Thyroid gland (tissue), 4 donors: ENCODE measurements around the gene BAHCC1. TPM values are rescaled to one million over a fixed set of nuclear protein-coding genes. Genes with fewer than 3 reads are reported as not detected.
A peak's percentile ranks its signal among the peaks of the same experiment; 100 is the strongest.

ENCODE experiments used
- DNase-seq, 2 donors: peaks; one replicate each; pipeline ENCODE4 v3.0.0-alpha.2; 2019
- H3K27ac ChIP-seq, 3 donors: fragments of 200-600 bp; sonication (generic); 1 replicate in 2 of 3; 2 replicates in 1 of 3; pipeline ENCODE4 v1.5.1; 2016 to 2019; ENCODE audit warnings: mild to moderate bottlenecking in 1 of 3, moderate library complexity in 1 of 3
- H3K27me3 ChIP-seq: fragments of 200-600 bp; sonication (generic); one replicate; pipeline ENCODE4 v1.5.1; 2019
- H3K36me3 ChIP-seq, 2 donors: fragments of 200-600 bp; sonication (generic); one replicate each; pipeline ENCODE4 v1.5.1; 2016 to 2019
- H3K4me1 ChIP-seq, 2 donors: fragments of 200-600 bp; sonication (generic); one replicate each; pipeline ENCODE4 v1.5.1; 2017 to 2019
- H3K4me3 ChIP-seq, 3 donors: fragments of 200-600 bp; sonication (generic); replicated peaks in 1 of 3; 1 replicate in 2 of 3; 2 replicates in 1 of 3; pipeline ENCODE4 v1.5.1; 2016; ENCODE audit warnings: mild to moderate bottlenecking in 1 of 3
- H3K9me3 ChIP-seq: fragments of 200-600 bp; sonication (generic); one replicate; pipeline ENCODE4 v1.5.1; 2017
- CTCF ChIP-seq, 6 experiments: fragments of 200-600 bp in 3 of 6; fragments of 450-650 bp in 3 of 6; sonication (generic) in 3 of 6; IDR thresholded peaks; one replicate each; pipeline ENCODE4 v1.5.1; 2016 to 2019; ENCODE audit warnings: antibody characterized with exemption in 6 of 6, mild to moderate bottlenecking in 2 of 6, inconsistent platforms in 1 of 6, moderate library complexity in 1 of 6
- POLR2A ChIP-seq, 2 donors: fragments of 450-650 bp; IDR thresholded peaks; one replicate each; pipeline ENCODE4 v1.6.1; 2017; ENCODE audit warnings: antibody characterized with exemption in 2 of 2, mild to moderate bottlenecking in 2 of 2, moderate library complexity in 1 of 2
- WGBS, 2 donors: methylation state at CpG; one replicate each; pipeline ENCODE4 v1.1.5; 2017; 5-methylcytosine and 5-hydroxymethylcytosine counted together
- intact Hi-C: fragments of 100-400 bp; cut with DNase I; formaldehyde crosslinking; loops from one replicate; pipeline ENCODE4 v1.15.1; 2023
- total RNA-seq, 4 donors: library from RNA; depleted of rRNA; stranded (reverse); fragments of >200 nt; gene quantifications; one replicate each; pipeline ENCODE4 v1.2.3, GENCODE V29; 2016

The BAHCC1 gene
- total RNA-seq, 4 donors from 2014 or later = 13.7 to 33.7 (median 23.9) TPM

DNA sequence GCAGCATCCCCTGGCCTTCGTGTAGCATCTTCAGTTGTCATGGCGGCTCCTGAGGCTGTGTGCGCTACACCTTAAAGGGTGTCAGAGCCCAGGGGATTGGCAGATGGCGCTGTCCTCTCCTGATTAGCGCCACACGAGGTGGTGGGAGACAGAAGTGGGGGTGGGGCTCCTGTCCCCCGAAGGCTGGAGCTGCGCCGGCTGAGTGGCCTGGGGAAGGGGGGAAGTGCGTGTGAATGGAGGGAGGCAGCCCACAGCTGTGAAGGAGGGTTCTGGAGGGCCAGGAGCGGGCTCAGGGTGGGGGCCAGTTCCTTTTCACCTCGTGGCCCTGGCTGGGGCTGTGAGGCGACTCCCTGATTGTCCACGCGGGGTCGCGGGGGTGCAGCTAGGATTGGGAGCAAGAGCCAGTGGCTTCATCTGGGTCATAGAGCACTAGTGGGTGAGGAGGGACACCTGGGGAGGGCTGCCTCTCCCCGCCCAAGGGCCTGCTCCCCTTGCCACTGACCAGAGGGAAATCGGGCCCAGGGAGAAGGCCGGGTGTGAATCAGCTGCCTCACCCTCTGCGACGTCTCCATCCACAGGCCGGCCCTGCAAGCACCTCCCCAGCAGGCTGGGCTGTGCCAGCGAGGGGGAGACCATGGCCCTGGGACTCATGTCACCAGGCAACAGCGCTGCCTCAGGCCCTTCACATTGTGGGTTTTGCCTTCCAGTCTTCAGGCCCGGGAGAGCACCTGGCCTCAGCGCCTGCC, 14.1 kb downstream of the BAHCC1 start:
- Histone ChIP-seq H3K27me3 (no peaks in the 10 kb centered on the region), H3K27ac (peak overlapping the region; percentile 1 to 59 (median 51)), H3K9me3 (no peaks in the 10 kb centered on the region), H3K4me3 (no peak overlapping the region), H3K36me3 (no peaks in the 10 kb centered on the region), H3K4me1 (peaks cover 26 to 68% of the 10 kb centered on the region in 2 donors)
- intact Hi-C loops = no loop called here
- 45 to 60% methylated on average over 9 to 18 of the region's 27 CpGs for WGBS, 2 donors
- peak; percentile 91 to 93 for DNase-seq
- TF ChIP-seq POLR2A (IDR thresholded peaks at IDR 0.05) = peak in 1 of 2 donors; percentile 16
- TF ChIP-seq CTCF (IDR thresholded peaks at IDR 0.05) = peak in 3 of 6 experiments; percentile 10 to 28 (median 15)

DNA sequence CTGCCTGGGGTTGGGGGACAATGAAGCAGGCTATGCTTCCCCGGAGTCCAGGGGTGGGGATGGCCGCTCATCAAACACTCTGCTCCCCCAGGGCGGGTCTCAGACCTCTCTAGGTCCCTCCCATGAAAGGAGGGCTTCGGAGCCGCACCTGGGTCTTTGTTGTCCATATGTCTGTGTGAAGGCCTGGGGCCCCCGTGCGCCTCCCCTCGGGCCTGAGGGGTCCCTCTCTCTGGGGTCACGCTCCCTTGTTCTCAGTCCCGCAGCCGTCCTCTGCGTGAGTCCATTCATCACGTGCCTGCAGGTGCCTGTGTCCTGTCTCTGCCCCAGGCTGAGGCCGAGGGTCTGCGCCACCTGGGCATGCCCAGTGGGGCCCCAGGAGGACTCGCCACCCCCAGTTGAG, 15.6 kb downstream of the BAHCC1 start:
- no peaks in the 10 kb centered on the region for H3K27me3 ChIP-seq
- intact Hi-C loops = no loop called here
- H3K9me3 ChIP-seq = no peaks in the 10 kb centered on the region
- 82 to 95% methylated on average over 3 to 11 of the region's 16 CpGs for WGBS, 2 donors
- TF ChIP-seq POLR2A (IDR thresholded peaks at IDR 0.05) (no peak), CTCF (IDR thresholded peaks at IDR 0.05) (no peak)
- no peaks in the 10 kb centered on the region for H3K36me3 ChIP-seq
- no peak overlapping the region for H3K4me3 ChIP-seq
- DNase-seq = no peak
- H3K4me1 ChIP-seq = peaks cover 12 to 53% of the 10 kb centered on the region in 2 donors
- no peak overlapping the region for H3K27ac ChIP-seq

GRCh38 chr17:81411305-81411704, 16.0 kb downstream of the BAHCC1 start:
- Histone ChIP-seq H3K27ac (no peak overlapping the region), H3K36me3 (no peaks in the 10 kb centered on the region), H3K27me3 (no peaks in the 10 kb centered on the region), H3K4me3 (no peak overlapping the region), H3K4me1 (peaks cover 9 to 48% of the 10 kb centered on the region in 2 donors), H3K9me3 (no peaks in the 10 kb centered on the region)
- TF ChIP-seq POLR2A (IDR thresholded peaks at IDR 0.05) = no peak
- TF ChIP-seq CTCF (IDR thresholded peaks at IDR 0.05) = no peak
- WGBS, 2 donors = 72 to 74% methylated on average over 4 to 5 of the region's 8 CpGs
- no peak for DNase-seq
- intact Hi-C loops = no loop called here

- no peak for DNase-seq
- Histone ChIP-seq H3K9me3 (no peaks in the 10 kb centered on the region), H3K27ac (no peak overlapping the region), H3K27me3 (no peaks in the 10 kb centered on the region), H3K4me3 (no peak overlapping the region), H3K4me1 (peaks cover 9 to 44% of the 10 kb centered on the region in 2 donors), H3K36me3 (no peaks in the 10 kb centered on the region)
- 61 to 63% methylated on average over 29 of the region's 29 CpGs for WGBS, 2 donors
- intact Hi-C loops = no loop called here
- no peak for TF ChIP-seq CTCF (IDR thresholded peaks at IDR 0.05)
- no peak for TF ChIP-seq POLR2A (IDR thresholded peaks at IDR 0.05)
Measured at GRCh38 chr17:81412490-81413093, 17.3 kb downstream of the BAHCC1 start.

DNA sequence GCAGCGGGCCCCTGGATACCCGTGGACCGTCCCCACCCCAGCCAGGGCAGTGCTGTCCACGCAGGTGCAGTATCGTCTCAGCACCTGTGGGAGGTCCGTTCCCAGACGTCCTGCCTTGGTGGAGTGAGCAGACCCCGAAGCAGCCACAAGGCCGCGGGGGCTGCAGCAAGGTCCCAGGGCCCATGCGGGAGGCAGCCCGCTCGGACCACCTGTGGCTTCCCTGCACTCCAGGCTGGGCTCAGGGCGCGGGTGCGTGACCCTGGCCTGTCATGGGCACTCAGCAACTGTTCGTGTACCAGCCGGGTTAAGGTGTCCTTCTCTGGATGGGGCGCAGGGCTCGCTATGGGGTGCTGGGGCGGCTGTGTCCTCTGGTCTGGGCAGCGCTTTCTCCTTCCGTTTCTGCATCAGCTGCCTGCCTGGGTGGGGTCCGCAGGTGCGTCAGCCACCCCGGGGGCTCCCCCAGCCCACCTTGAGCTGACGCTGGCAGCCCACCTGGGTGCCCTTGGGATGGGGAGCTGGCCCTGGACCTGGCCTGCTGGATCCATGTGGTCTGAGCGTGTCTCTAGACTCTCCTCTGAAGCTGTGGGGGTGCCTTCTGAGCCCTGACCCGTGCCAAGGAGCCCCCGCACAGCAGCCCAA, 18.4 kb downstream of the BAHCC1 start:
- peaks cover 9 to 54% of the 10 kb centered on the region in 2 donors for H3K4me1 ChIP-seq
- TF ChIP-seq POLR2A (IDR thresholded peaks at IDR 0.05) (no peak), CTCF (IDR thresholded peaks at IDR 0.05) (no peak)
- no peak overlapping the region for H3K27ac ChIP-seq
- intact Hi-C loops = no loop called here
- H3K27me3 ChIP-seq = no peaks in the 10 kb centered on the region
- 89 to 92% methylated on average over 14 to 15 of the region's 30 CpGs for WGBS, 2 donors
- H3K9me3 ChIP-seq = no peaks in the 10 kb centered on the region
- no peak for DNase-seq
- H3K4me3 ChIP-seq = no peak overlapping the region
- no peaks in the 10 kb centered on the region for H3K36me3 ChIP-seq
